HEK293 (cell line): ENCODE measurements around the gene PPP3CA.

ENCODE experiments used
- CTCF ChIA-PET: fragments of 350-600 bp; formaldehyde crosslinking; extraction: SDS; loops from one replicate; lab custom pipeline; 2021; ENCODE audit warnings: antibody characterized with exemption; lab: Yijun Ruan, JAX
- POLR2A ChIA-PET: fragments of 300-600 bp; formaldehyde crosslinking; extraction: SDS; loops from one replicate; lab custom pipeline; 2020; ENCODE audit warnings: antibody characterized with exemption, inconsistent platforms; lab: Yijun Ruan, JAX
- H3K27ac ChIP-seq: fragments of 200-500 bp; sonication (Bioruptor generic); 2 replicates; pipeline ENCODE4 v1.5.1; 2014; ENCODE audit warnings: low read depth, low read length, control low read depth, inconsistent platforms; ENCODE audit errors: extremely low read depth
- H3K36me3 ChIP-seq, 2 experiments: fragments of 200-500 bp in 1 of 2; sonication (Bioruptor generic) in 1 of 2; 1 replicate in 1 of 2; 2 replicates in 1 of 2; pipeline ENCODE4 v1.5.1; 2014 to 2017; ENCODE audit warnings: inconsistent platforms in 2 of 2, low read length in 2 of 2; ENCODE audit not compliant: control insufficient read depth in 2 of 2, insufficient read depth in 1 of 2
- H3K4me1 ChIP-seq: fragments of 200-500 bp; sonication (Bioruptor generic); 2 replicates; pipeline ENCODE4 v1.5.1; 2014; ENCODE audit warnings: mild to moderate bottlenecking, low read length, inconsistent platforms; ENCODE audit not compliant: control insufficient read depth, insufficient read depth
- H3K4me3 ChIP-seq: 2 replicates; pipeline ENCODE4 v1.5.1; 2011; ENCODE audit warnings: low read depth, mild to moderate bottlenecking, control low read depth, low read length, moderate library complexity
- H3K9me3 ChIP-seq: fragments of 200-500 bp; sonication (Bioruptor generic); 2 replicates; pipeline ENCODE4 v1.5.1; 2014; ENCODE audit warnings: low read depth, low read length, inconsistent platforms; ENCODE audit not compliant: control insufficient read depth, insufficient read depth
- BCL11B ChIP-seq: fragments of 450-650 bp; formaldehyde crosslinking; IDR thresholded peaks from 2 replicates; pipeline ENCODE4 v1.5.1; 2016; ENCODE audit warnings: low read depth, missing biosample characterization, missing genetic modification characterization
- BCL6B ChIP-seq: fragments of 450-650 bp; formaldehyde crosslinking; IDR thresholded peaks from 2 replicates; pipeline ENCODE4 v1.5.1; 2017; ENCODE audit warnings: missing biosample characterization, missing genetic modification characterization
- GLIS1 ChIP-seq: fragments of 450-650 bp; formaldehyde crosslinking; IDR thresholded peaks from 2 replicates; pipeline ENCODE4 v1.5.1; 2016; ENCODE audit warnings: missing biosample characterization, missing genetic modification characterization
- SP3 ChIP-seq: fragments of 450-650 bp; formaldehyde crosslinking; IDR thresholded peaks from 2 replicates; pipeline ENCODE4 v1.5.1; 2016; ENCODE audit warnings: missing biosample characterization, missing genetic modification characterization
- ZBTB20 ChIP-seq: fragments of 450-650 bp; formaldehyde crosslinking; IDR thresholded peaks from 2 replicates; pipeline ENCODE4 v1.5.1; 2016; ENCODE audit warnings: missing biosample characterization, missing genetic modification characterization
- ZBTB49 ChIP-seq: fragments of 450-650 bp; formaldehyde crosslinking; IDR thresholded peaks from 2 replicates; pipeline ENCODE4 v1.5.1; 2016; ENCODE audit warnings: missing biosample characterization, missing genetic modification characterization, low read depth
- ZBTB8A ChIP-seq: fragments of 450-650 bp; formaldehyde crosslinking; IDR thresholded peaks from 2 replicates; pipeline ENCODE4 v1.5.1; 2016; ENCODE audit warnings: missing biosample characterization, missing genetic modification characterization
- ZNF114 ChIP-seq: fragments of 450-650 bp; formaldehyde crosslinking; IDR thresholded peaks from 2 replicates; pipeline ENCODE4 v1.5.0; 2017; ENCODE audit warnings: missing biosample characterization, missing genetic modification characterization
- ZNF350 ChIP-seq: fragments of 450-650 bp; formaldehyde crosslinking; IDR thresholded peaks from 2 replicates; pipeline ENCODE4 v1.5.0; 2017; ENCODE audit warnings: missing biosample characterization, mild to moderate bottlenecking, missing genetic modification characterization
- ZNF423 ChIP-seq: fragments of 450-650 bp; formaldehyde crosslinking; IDR thresholded peaks from 2 replicates; pipeline ENCODE4 v1.5.1; 2016; ENCODE audit warnings: missing biosample characterization, missing genetic modification characterization
- ZNF513 ChIP-seq: fragments of 450-650 bp; IDR thresholded peaks from 2 replicates; pipeline ENCODE4 v1.5.1; 2018; ENCODE audit warnings: missing biosample characterization, missing genetic modification characterization
- ZNF544 ChIP-seq: fragments of 450-650 bp; formaldehyde crosslinking; IDR thresholded peaks from 2 replicates; pipeline ENCODE4 v1.5.0; 2017; ENCODE audit warnings: missing biosample characterization, missing genetic modification characterization
- ZNF571 ChIP-seq: fragments of 450-650 bp; formaldehyde crosslinking; IDR thresholded peaks from 2 replicates; pipeline ENCODE4 v1.5.0; 2017; ENCODE audit warnings: missing biosample characterization, missing genetic modification characterization
- ZNF626 ChIP-seq: fragments of 450-650 bp; sonication (Bioruptor Pico); formaldehyde crosslinking; IDR thresholded peaks from 2 replicates; pipeline ENCODE4 v1.5.1; 2018; ENCODE audit warnings: missing biosample characterization, missing genetic modification characterization, inconsistent platforms
- ZNF645 ChIP-seq: fragments of 450-650 bp; formaldehyde crosslinking; IDR thresholded peaks from 2 replicates; pipeline ENCODE4; 2016; ENCODE audit warnings: missing biosample characterization, missing genetic modification characterization
- ZNF670 ChIP-seq: fragments of 450-650 bp; formaldehyde crosslinking; IDR thresholded peaks from 2 replicates; pipeline ENCODE4 v1.5.1; 2016; ENCODE audit warnings: missing biosample characterization, missing genetic modification characterization, low read depth
- ZSCAN30 ChIP-seq: fragments of 450-650 bp; IDR thresholded peaks from 2 replicates; pipeline ENCODE4 v1.5.1; 2018; ENCODE audit warnings: missing biosample characterization, mild to moderate bottlenecking, missing genetic modification characterization, moderate library complexity
- TF ChIP-seq, protein P1 (sequence below): fragments of 450-650 bp; formaldehyde crosslinking; IDR thresholded peaks from 2 replicates; pipeline ENCODE4 v1.5.1; 2016; ENCODE audit warnings: missing biosample characterization, missing genetic modification characterization
- TF ChIP-seq, protein P2 (sequence below): fragments of 450-650 bp; formaldehyde crosslinking; IDR thresholded peaks from 2 replicates; pipeline ENCODE4 v1.5.1; 2016; ENCODE audit warnings: missing biosample characterization, missing genetic modification characterization, borderline replicate concordance

The PPP3CA gene

GRCh38 chr4:101188906-101189305 lies 158.4 kb downstream of the PPP3CA start:
- Histone ChIP-seq H3K4me1 (0 out of 2 replicates have a peak, but pooled peaks cover 4% of the 10 kb centered on the region), H3K4me3 (no peak overlapping the region), H3K27ac (no peak overlapping the region), H3K9me3 (no peaks in the 10 kb centered on the region), H3K36me3 (no peaks in the 10 kb centered on the region)
- TF ChIP-seq ZNF626 (tag by site-specific recombination) = no peak
- no peak for TF ChIP-seq ZNF670 (tag by site-specific recombination)
- TF ChIP-seq, protein P1, sequence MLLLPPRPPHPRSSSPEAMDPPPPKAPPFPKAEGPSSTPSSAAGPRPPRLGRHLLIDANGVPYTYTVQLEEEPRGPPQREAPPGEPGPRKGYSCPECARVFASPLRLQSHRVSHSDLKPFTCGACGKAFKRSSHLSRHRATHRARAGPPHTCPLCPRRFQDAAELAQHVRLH (tag by site-specific recombination) = no peak
- no peak for TF ChIP-seq ZBTB49
- CTCF ChIA-PET = interaction anchor here (1.0 kb wide), 1 partner anchor 20 kb away, joined by 3 read pairs; no protein-coding TSS in a partner anchor
- POLR2A ChIA-PET = no interaction called here

DNA sequence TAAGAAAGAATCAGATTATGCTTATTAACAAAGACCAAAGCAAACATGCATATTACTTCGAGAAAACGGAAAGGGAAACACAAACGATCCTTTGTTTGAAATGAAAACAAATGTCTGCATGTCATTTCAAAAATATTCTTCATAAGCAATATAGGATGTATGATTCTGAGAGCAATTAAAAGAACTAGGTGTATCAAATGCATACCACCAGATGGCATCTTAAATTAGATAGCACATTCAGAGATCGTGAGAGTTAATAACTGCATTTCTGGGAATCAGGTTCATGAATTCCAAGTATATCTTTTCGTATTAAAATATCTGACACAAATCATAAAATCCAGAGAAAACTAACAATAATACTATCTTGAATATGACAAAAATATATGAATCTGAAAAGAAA lies 159.5 kb downstream of the PPP3CA start:
- no peak overlapping the region for H3K27ac ChIP-seq
- CTCF ChIA-PET = interaction anchor here (0.7 to 0.8 kb wide), 3 partner anchors 25 to 149 kb away, joined by 3 read pairs; no protein-coding TSS in a partner anchor
- 0 out of 2 replicates have a peak, but pooled peaks cover 4% of the 10 kb centered on the region for H3K4me1 ChIP-seq
- H3K9me3 ChIP-seq = no peaks in the 10 kb centered on the region
- peaks cover 0 to 2% of the 10 kb centered on the region in 2 experiments; a peak in 1 of 3 replicates for H3K36me3 ChIP-seq
- H3K4me3 ChIP-seq = no peak overlapping the region
- POLR2A ChIA-PET = no interaction called here
- TF ChIP-seq, protein P2, sequence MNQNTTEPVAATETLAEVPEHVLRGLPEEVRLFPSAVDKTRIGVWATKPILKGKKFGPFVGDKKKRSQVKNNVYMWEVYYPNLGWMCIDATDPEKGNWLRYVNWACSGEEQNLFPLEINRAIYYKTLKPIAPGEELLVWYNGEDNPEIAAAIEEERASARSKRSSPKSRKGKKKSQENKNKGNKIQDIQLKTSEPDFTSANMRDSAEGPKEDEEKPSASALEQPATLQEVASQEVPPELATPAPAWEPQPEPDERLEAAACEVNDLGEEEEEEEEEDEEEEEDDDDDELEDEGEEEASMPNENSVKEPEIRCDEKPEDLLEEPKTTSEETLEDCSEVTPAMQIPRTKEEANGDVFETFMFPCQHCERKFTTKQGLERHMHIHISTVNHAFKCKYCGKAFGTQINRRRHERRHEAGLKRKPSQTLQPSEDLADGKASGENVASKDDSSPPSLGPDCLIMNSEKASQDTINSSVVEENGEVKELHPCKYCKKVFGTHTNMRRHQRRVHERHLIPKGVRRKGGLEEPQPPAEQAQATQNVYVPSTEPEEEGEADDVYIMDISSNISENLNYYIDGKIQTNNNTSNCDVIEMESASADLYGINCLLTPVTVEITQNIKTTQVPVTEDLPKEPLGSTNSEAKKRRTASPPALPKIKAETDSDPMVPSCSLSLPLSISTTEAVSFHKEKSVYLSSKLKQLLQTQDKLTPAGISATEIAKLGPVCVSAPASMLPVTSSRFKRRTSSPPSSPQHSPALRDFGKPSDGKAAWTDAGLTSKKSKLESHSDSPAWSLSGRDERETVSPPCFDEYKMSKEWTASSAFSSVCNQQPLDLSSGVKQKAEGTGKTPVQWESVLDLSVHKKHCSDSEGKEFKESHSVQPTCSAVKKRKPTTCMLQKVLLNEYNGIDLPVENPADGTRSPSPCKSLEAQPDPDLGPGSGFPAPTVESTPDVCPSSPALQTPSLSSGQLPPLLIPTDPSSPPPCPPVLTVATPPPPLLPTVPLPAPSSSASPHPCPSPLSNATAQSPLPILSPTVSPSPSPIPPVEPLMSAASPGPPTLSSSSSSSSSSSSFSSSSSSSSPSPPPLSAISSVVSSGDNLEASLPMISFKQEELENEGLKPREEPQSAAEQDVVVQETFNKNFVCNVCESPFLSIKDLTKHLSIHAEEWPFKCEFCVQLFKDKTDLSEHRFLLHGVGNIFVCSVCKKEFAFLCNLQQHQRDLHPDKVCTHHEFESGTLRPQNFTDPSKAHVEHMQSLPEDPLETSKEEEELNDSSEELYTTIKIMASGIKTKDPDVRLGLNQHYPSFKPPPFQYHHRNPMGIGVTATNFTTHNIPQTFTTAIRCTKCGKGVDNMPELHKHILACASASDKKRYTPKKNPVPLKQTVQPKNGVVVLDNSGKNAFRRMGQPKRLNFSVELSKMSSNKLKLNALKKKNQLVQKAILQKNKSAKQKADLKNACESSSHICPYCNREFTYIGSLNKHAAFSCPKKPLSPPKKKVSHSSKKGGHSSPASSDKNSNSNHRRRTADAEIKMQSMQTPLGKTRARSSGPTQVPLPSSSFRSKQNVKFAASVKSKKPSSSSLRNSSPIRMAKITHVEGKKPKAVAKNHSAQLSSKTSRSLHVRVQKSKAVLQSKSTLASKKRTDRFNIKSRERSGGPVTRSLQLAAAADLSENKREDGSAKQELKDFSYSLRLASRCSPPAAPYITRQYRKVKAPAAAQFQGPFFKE = no peak
- TF ChIP-seq ZSCAN30 (tag by site-specific recombination) = no peak
- TF ChIP-seq GLIS1 (tag by site-specific recombination) = no peak
- no peak for TF ChIP-seq BCL6B (tag by site-specific recombination)
- no peak for TF ChIP-seq ZBTB20 (tag by site-specific recombination)
- TF ChIP-seq ZNF645 = no peak
- TF ChIP-seq ZNF423 (tag by site-specific recombination) = no peak
- no peak for TF ChIP-seq ZNF350 (tag by site-specific recombination)
- TF ChIP-seq ZNF114 (tag by site-specific recombination) = no peak
- no peak for TF ChIP-seq ZBTB8A (tag by site-specific recombination)
- no peak for TF ChIP-seq ZNF626 (tag by site-specific recombination)
- no peak for TF ChIP-seq ZNF544 (tag by site-specific recombination)
- TF ChIP-seq ZBTB49 = no peak
- no peak for TF ChIP-seq ZNF513 (tag by site-specific recombination)
- TF ChIP-seq ZNF571 = no peak
- no peak for TF ChIP-seq BCL11B (tag by site-specific recombination)
- TF ChIP-seq SP3 (tag by site-specific recombination) = no peak
